ENCODE data around the gene TYMP.

Gene TYMP

GRCh38 chr22:50482107-50483074, 47.4 kb downstream of the TYMP start:
- DNase-seq: no peak

GRCh38 chr22:50481440-50482106, 48.2 kb downstream of the TYMP start, which contains the start of gene ADM2:
TSS of gene ADM2 (plus strand) at chr22:50481543. CDS start at chr22:50481848, 305 bp downstream.
- DNase-seq: no peak

- no peak for DNase-seq
Measured at GRCh38 chr22:50481045-50481439, 48.8 kb downstream of the TYMP start.

- no peak for DNase-seq
Measured at GRCh38 chr22:50479721-50480120, 50.1 kb downstream of the TYMP start.

DNA sequence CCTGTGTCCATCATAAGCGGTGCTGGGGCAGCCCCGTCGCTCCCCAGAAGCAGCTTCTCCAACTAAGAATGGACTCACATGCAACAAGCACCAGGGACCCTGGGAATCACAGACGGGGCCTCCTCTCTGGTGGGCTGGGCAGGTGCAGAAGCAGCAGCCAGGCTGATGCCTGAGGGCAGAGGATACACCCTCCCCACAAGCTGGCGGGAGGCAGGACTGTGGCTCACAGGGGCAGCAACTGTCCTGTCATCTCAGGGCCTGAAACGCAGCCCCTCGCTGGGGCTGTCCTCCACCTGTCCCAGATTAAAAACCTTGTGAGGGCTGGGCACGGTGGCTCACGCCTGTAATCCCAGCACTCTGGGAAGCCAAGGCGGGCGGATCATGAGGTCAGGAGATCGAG, 51.9 kb downstream of the TYMP start:
- DNase-seq: no peak

GRCh38 chr22:50476868-50477267, 52.9 kb downstream of the TYMP start:
- DNase-seq: no peak
